ENCODE data around the gene DOCK4. TPM values are rescaled to one million over a fixed set of nuclear protein-coding genes. Genes with fewer than 3 reads are reported as not detected.

The DOCK4 gene
- total and polyA plus RNA-seq, 10 of the 15 experiments (the other 5 are each of a cell fraction or from before 2014, with no cell fraction given) = 0.03 to 0.73 (median 0.38) TPM

DNA sequence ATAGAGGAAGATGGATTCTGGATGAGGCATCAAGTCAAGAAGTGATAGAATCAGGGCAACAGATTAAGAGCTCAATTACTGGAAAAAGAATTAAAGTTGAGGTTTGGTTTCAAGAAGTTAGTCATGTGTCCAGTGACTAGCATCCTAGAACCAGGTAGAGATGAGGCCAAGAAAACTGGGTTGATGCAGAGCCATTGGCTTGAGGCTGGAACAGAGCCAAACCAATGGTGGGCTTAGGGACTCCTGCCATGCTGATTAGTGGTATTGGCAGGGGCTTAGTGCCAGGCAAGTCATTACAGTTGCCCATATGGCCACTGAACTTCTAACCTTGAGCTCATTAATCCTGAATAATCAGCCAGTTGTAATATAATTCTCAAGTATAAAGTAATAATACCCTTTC, 18.8 kb upstream of the DOCK4 start:
- ChIA-PET RAD21 (ENCODE audit: unreplicated experiment) (no interaction called here), POLR2A (interaction anchor here (0.7 kb wide), 1 partner anchor 33 kb away, joined by 3 read pairs; no protein-coding TSS in a partner anchor), SMC1A (ENCODE audit: uncharacterized antibody, unreplicated experiment) (interaction anchor here (1.3 kb wide), 1 partner anchor 66 kb away, joined by 4 read pairs; no protein-coding TSS in a partner anchor), CTCF (no interaction called here)
- DNase-seq (ENCODE audit: low read depth, low spot score) (no peak), FAIRE-seq (no peak), ATAC-seq (no peak)
- Histone ChIP-seq H3K36me3 (ENCODE audit: control insufficient read depth in 2 of 2, insufficient read depth in 2 of 2, low read length in 1 of 2) (no peaks in the 10 kb centered on the region), H4K20me1 (ENCODE audit: control insufficient read depth, insufficient read depth) (no peaks in the 10 kb centered on the region), H3K9me3 (replicated peaks; ENCODE audit: control insufficient read depth, insufficient read depth, low read length) (peaks cover 1% of the 10 kb centered on the region; the same call in 1 of the 3 replicates), H2AFZ (ENCODE audit: control insufficient read depth, low read depth, low read length) (no peak overlapping the region), H3K27me3 (replicated peaks in 1 of 2; ENCODE audit: control insufficient read depth in 2 of 2, insufficient read depth in 2 of 2, low read length in 1 of 2) (no peaks in the 10 kb centered on the region), H3K27ac (ENCODE audit: control insufficient read depth, insufficient read depth) (no peak overlapping the region), H3K4me2 (ENCODE audit: control insufficient read depth, insufficient read depth) (no peak overlapping the region), H3K79me2 (ENCODE audit: control insufficient read depth, insufficient read depth, low read length) (no peaks in the 10 kb centered on the region; the same call in none of the 2 replicates), H3K4me3 (no peak overlapping the region), H3K9ac (ENCODE audit: control insufficient read depth, insufficient read depth, low read length) (no peak overlapping the region), H3K4me1 (ENCODE audit: control insufficient read depth, insufficient read depth, low read length) (no peaks in the 10 kb centered on the region)
- TF ChIP-seq RCOR1 (conservative IDR thresholded peaks at IDR 0.05; ENCODE audit: low read depth, low read length) = no peak
- no peak for TF ChIP-seq FOS (IDR thresholded peaks at IDR 0.05; ENCODE audit: borderline replicate concordance, extremely low read depth, insufficient read length)
- no peak for TF ChIP-seq KDM1A (IDR thresholded peaks at IDR 0.05; ENCODE audit: borderline replicate concordance)
- no peak for TF ChIP-seq LARP7 (IDR thresholded peaks at IDR 0.05)
- no peak for TF ChIP-seq KLF5 (IDR thresholded peaks at IDR 0.05; ENCODE audit: partially characterized antibody)
- TF ChIP-seq RAD21 (IDR thresholded peaks at IDR 0.05; ENCODE audit: insufficient read depth, low read depth, low read length) = no peak
- no peak for TF ChIP-seq ASH2L (IDR thresholded peaks at IDR 0.05; ENCODE audit: borderline replicate concordance, low read depth)
- no peak for TF ChIP-seq BCL11A (IDR thresholded peaks at IDR 0.05; ENCODE audit: low read depth, low read length)
- no peak for TF ChIP-seq CREB1 (IDR thresholded peaks at IDR 0.05; ENCODE audit: low read depth)
- no peak for TF ChIP-seq RAD51 (IDR thresholded peaks at IDR 0.05)
- TF ChIP-seq ZNF622 (IDR thresholded peaks at IDR 0.05) = no peak
- TF ChIP-seq NFXL1 (IDR thresholded peaks at IDR 0.05; ENCODE audit: borderline replicate concordance) = no peak
- TF ChIP-seq YBX1 (IDR thresholded peaks at IDR 0.05) = no peak
- no peak for TF ChIP-seq NFIC (IDR thresholded peaks at IDR 0.05; ENCODE audit: low read depth, low read length)
- TF ChIP-seq, protein P1, sequence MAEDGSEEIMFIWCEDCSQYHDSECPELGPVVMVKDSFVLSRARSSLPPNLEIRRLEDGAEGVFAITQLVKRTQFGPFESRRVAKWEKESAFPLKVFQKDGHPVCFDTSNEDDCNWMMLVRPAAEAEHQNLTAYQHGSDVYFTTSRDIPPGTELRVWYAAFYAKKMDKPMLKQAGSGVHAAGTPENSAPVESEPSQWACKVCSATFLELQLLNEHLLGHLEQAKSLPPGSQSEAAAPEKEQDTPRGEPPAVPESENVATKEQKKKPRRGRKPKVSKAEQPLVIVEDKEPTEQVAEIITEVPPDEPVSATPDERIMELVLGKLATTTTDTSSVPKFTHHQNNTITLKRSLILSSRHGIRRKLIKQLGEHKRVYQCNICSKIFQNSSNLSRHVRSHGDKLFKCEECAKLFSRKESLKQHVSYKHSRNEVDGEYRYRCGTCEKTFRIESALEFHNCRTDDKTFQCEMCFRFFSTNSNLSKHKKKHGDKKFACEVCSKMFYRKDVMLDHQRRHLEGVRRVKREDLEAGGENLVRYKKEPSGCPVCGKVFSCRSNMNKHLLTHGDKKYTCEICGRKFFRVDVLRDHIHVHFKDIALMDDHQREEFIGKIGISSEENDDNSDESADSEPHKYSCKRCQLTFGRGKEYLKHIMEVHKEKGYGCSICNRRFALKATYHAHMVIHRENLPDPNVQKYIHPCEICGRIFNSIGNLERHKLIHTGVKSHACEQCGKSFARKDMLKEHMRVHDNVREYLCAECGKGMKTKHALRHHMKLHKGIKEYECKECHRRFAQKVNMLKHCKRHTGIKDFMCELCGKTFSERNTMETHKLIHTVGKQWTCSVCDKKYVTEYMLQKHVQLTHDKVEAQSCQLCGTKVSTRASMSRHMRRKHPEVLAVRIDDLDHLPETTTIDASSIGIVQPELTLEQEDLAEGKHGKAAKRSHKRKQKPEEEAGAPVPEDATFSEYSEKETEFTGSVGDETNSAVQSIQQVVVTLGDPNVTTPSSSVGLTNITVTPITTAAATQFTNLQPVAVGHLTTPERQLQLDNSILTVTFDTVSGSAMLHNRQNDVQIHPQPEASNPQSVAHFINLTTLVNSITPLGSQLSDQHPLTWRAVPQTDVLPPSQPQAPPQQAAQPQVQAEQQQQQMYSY (CRISPR knock-in tag; IDR thresholded peaks at IDR 0.05) = no peak
- no peak for TF ChIP-seq SREBF1 (IDR thresholded peaks at IDR 0.05; ENCODE audit: low read length)
- no peak for TF ChIP-seq MYB (IDR thresholded peaks at IDR 0.05; ENCODE audit: borderline replicate concordance, low read depth, low read length)
- TF ChIP-seq TBL1XR1 (IDR thresholded peaks at IDR 0.05; ENCODE audit: low read depth, low read length) = no peak
- intact Hi-C loops (cut with micrococcal nuclease; ENCODE audit: unreplicated experiment) = no loop called here
- in situ Hi-C loops (cut with MboI) = no loop called here
- no TSS peak for BruUV-seq (replicated peaks)
